Measurements from ENCODE around the gene SASS6.

GRCh38 chr1:100036718-100037655, 95.7 kb downstream of the SASS6 start:
- TF ChIP-seq REST (IDR thresholded peaks at IDR 0.05; ENCODE audit: insufficient replicate concordance, low read depth) (no peak), POLR2AphosphoS5 (IDR thresholded peaks at IDR 0.05; ENCODE audit: low read depth) (no peak; the same call in 1 of the 2 replicates), CTCF (IDR thresholded peaks at IDR 0.05; ENCODE audit: insufficient read depth, low read length) (no peak), SPI1 (IDR thresholded peaks at IDR 0.05; ENCODE audit: borderline replicate concordance, low read depth) (no peak)

All from HL-60 (cell line).